ENCODE data around the gene CIDEA.

- no peak for TF ChIP-seq CTCF (conservative IDR thresholded peaks at IDR 0.05; ENCODE audit: low read depth, low read length)
- no peak for TF ChIP-seq EZH2 (IDR thresholded peaks at IDR 0.05; ENCODE audit: low read length, unreplicated experiment)
- no peak for TF ChIP-seq EZH2phosphoT487 (IDR thresholded peaks at IDR 0.05; ENCODE audit: borderline replicate concordance, low read length)
Observed at GRCh38 chr18:12299862-12300261, 45.7 kb downstream of the CIDEA start.

Data from PC-3 (cell line).